Measurements from ENCODE around the gene B3GLCT. TPM values are rescaled to one million over a fixed set of nuclear protein-coding genes. Genes with fewer than 3 reads are reported as not detected.

The B3GLCT gene
- total and polyA plus RNA-seq, 10 of the 15 experiments (the other 5 are each of a cell fraction or from before 2014, with no cell fraction given), result 0.07 to 0.89 (median 0.25) TPM

DNA sequence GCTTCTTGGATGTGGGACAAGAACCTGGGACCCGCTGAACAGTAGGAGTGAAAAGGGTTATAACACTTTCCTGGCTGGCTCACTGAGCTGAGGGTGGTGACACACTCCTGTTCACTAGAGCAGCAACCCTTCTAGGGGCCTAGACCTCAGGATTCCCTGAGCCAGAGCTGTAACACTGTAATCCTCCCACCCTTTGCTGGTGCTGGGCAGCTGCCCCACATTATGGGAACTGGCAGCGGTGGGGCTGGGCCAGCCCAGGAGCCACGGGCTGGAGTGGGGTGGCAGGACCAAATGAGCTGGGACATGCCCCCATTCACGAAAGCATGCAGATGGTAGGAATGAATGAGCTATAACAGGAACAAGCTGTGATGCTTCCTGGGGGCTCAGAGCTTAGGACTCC, 110.6 kb downstream of the B3GLCT start:
- ATAC-seq (no peak), DNase-seq (ENCODE audit: low read depth, low spot score) (no peak), FAIRE-seq (no peak)
- 28% methylated on average over 4 of the region's 4 CpGs for WGBS (ENCODE audit: insufficient coverage, insufficient replicate concordance, low lambda C conversion rate, missing lambda C conversion rate)
- no peaks in the 10 kb centered on the region for H3K36me3 ChIP-seq (ENCODE audit: control insufficient read depth in 2 of 2, insufficient read depth in 2 of 2, low read length in 1 of 2)
- no peak overlapping the region for H3K4me2 ChIP-seq (ENCODE audit: control insufficient read depth, insufficient read depth)
- POLR2A ChIA-PET, result no interaction called here
- no peaks in the 10 kb centered on the region for H3K79me2 ChIP-seq (ENCODE audit: control insufficient read depth, insufficient read depth, low read length)
- BruUV-seq (replicated peaks), result no TSS peak
- H3K4me3 ChIP-seq, result no peak overlapping the region
- H4K20me1 ChIP-seq (ENCODE audit: control insufficient read depth, insufficient read depth), result no peaks in the 10 kb centered on the region
- H3K27me3 ChIP-seq (replicated peaks in 1 of 2; ENCODE audit: control insufficient read depth in 2 of 2, insufficient read depth in 2 of 2, low read length in 1 of 2), result no peaks in the 10 kb centered on the region
- H3K4me1 ChIP-seq (ENCODE audit: control insufficient read depth, insufficient read depth, low read length), result no peaks in the 10 kb centered on the region
- no peak overlapping the region for H3K9ac ChIP-seq (ENCODE audit: control insufficient read depth, insufficient read depth, low read length)
- in situ Hi-C loops (cut with MboI) (no loop called here), intact Hi-C loops (cut with micrococcal nuclease; ENCODE audit: unreplicated experiment) (no loop called here)
- H3K9me3 ChIP-seq (replicated peaks; ENCODE audit: control insufficient read depth, insufficient read depth, low read length), result no peaks in the 10 kb centered on the region; the same call in 2 of the 3 replicates
- no peak overlapping the region for H3K27ac ChIP-seq (ENCODE audit: control insufficient read depth, insufficient read depth)
- CTCF ChIA-PET, result no interaction called here
- no peak for TF ChIP-seq RAD51 (IDR thresholded peaks at IDR 0.05)
- TF ChIP-seq, protein P1, sequence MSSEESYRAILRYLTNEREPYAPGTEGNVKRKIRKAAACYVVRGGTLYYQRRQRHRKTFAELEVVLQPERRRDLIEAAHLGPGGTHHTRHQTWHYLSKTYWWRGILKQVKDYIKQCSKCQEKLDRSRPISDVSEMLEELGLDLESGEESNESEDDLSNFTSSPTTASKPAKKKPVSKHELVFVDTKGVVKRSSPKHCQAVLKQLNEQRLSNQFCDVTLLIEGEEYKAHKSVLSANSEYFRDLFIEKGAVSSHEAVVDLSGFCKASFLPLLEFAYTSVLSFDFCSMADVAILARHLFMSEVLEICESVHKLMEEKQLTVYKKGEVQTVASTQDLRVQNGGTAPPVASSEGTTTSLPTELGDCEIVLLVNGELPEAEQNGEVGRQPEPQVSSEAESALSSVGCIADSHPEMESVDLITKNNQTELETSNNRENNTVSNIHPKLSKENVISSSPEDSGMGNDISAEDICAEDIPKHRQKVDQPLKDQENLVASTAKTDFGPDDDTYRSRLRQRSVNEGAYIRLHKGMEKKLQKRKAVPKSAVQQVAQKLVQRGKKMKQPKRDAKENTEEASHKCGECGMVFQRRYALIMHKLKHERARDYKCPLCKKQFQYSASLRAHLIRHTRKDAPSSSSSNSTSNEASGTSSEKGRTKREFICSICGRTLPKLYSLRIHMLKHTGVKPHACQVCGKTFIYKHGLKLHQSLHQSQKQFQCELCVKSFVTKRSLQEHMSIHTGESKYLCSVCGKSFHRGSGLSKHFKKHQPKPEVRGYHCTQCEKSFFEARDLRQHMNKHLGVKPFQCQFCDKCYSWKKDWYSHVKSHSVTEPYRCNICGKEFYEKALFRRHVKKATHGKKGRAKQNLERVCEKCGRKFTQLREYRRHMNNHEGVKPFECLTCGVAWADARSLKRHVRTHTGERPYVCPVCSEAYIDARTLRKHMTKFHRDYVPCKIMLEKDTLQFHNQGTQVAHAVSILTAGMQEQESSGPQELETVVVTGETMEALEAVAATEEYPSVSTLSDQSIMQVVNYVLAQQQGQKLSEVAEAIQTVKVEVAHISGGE (CRISPR knock-in tag; IDR thresholded peaks at IDR 0.05), result no peak
- TF ChIP-seq, protein P2, sequence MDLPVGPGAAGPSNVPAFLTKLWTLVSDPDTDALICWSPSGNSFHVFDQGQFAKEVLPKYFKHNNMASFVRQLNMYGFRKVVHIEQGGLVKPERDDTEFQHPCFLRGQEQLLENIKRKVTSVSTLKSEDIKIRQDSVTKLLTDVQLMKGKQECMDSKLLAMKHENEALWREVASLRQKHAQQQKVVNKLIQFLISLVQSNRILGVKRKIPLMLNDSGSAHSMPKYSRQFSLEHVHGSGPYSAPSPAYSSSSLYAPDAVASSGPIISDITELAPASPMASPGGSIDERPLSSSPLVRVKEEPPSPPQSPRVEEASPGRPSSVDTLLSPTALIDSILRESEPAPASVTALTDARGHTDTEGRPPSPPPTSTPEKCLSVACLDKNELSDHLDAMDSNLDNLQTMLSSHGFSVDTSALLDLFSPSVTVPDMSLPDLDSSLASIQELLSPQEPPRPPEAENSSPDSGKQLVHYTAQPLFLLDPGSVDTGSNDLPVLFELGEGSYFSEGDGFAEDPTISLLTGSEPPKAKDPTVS (IDR thresholded peaks at IDR 0.05; ENCODE audit: low read depth, low read length), result no peak
- SMC1A ChIA-PET (ENCODE audit: uncharacterized antibody, unreplicated experiment), result no interaction called here
- H2AFZ ChIP-seq (ENCODE audit: control insufficient read depth, low read depth, low read length), result no peak overlapping the region
- RAD21 ChIA-PET (ENCODE audit: unreplicated experiment), result no interaction called here
